Effector CD4-positive, alpha-beta T cell (primary cell): ENCODE measurements around the gene SLC1A2.

Experiments used
- DNase-seq: peaks from one replicate; pipeline ENCODE4 v3.0.0-alpha.2; 2020

SLC1A2 gene

GRCh38 chr11:35214792-35215193 lies 204.6 kb downstream of the SLC1A2 start:
- DNase-seq: peak; percentile 21

- DNase-seq: no peak
These were observed 205.1 kb downstream of the SLC1A2 start for GRCh38 chr11:35214226-35214770.

GRCh38 chr11:35211952-35212351 lies 207.4 kb downstream of the SLC1A2 start:
- no peak for DNase-seq

GRCh38 chr11:35210876-35211546 lies 208.3 kb downstream of the SLC1A2 start:
- no peak for DNase-seq

- no peak for DNase-seq
These were observed 210.6 kb downstream of the SLC1A2 start for GRCh38 chr11:35208795-35209194.

- DNase-seq: no peak
These were observed 211.6 kb downstream of the SLC1A2 start for GRCh38 chr11:35207471-35208403.

GRCh38 chr11:35206616-35207015 lies 212.7 kb downstream of the SLC1A2 start:
- no peak for DNase-seq

- no peak for DNase-seq
These were observed 214.7 kb downstream of the SLC1A2 start for GRCh38 chr11:35204614-35205013.
